B cell (primary cell): ENCODE measurements around the gene TKTL1. TPM values are rescaled to one million over a fixed set of nuclear protein-coding genes. Genes with fewer than 3 reads are reported as not detected.

Experiments used
- ATAC-seq: fragments of 200-7000 bp; cut with Tn5 transposase; one replicate; pipeline ENCODE4 v1.10.0; 2021; ENCODE audit warnings: low read depth, mild to moderate bottlenecking, moderate number of reproducible peaks, moderate library complexity
- CTCF ChIA-PET: fragments of 350-600 bp; sonication (Branson Sonifier 250); formaldehyde crosslinking; loops from one replicate; lab custom pipeline; 2021; ENCODE audit warnings: antibody characterized with exemption, inconsistent platforms; lab: Charles Lee
- POLR2A ChIA-PET: fragments of 350-600 bp; sonication (Branson Sonifier 250); formaldehyde crosslinking; loops from one replicate; lab custom pipeline; 2021; ENCODE audit warnings: antibody characterized with exemption; lab: Charles Lee
- DNase-seq: peaks from one replicate; pipeline ENCODE4 v3.0.0; 2013
- H2AFZ ChIP-seq: 2 replicates; pipeline ENCODE4 v1.6.1; 2012; ENCODE audit warnings: mild to moderate bottlenecking, low read depth, low read length; ENCODE audit not compliant: insufficient read depth, poor library complexity, severe bottlenecking
- H3K27ac ChIP-seq, 2 donors: 1 replicate in 1 of 2; 2 replicates in 1 of 2; pipeline ENCODE4 v1.5.1; 2012 to 2013; ENCODE audit warnings: low read length in 2 of 2, mild to moderate bottlenecking in 2 of 2, moderate library complexity in 1 of 2
- H3K27me3 ChIP-seq, 4 experiments: fragments of 200-600 bp in 1 of 4; sonication (generic) in 1 of 4; replicated peaks in 1 of 4; 1 replicate in 2 of 4; 2 replicates in 2 of 4; pipeline versions ENCODE4 v1.6.1 to v1.7.0; 2013 to 2016; ENCODE audit warnings: low read length in 3 of 4, mild to moderate bottlenecking in 2 of 4, mixed read lengths in 1 of 4, moderate library complexity in 1 of 4; ENCODE audit not compliant: insufficient read depth in 4 of 4, control insufficient read depth in 3 of 4; ENCODE audit errors: control extremely low read depth in 1 of 4
- H3K36me3 ChIP-seq, 2 experiments: replicated peaks in 1 of 2; 1 replicate in 1 of 2; 2 replicates in 1 of 2; pipeline versions ENCODE4 v1.6.1 to v1.7.1; 2013; ENCODE audit warnings: low read length in 1 of 2; ENCODE audit not compliant: insufficient read depth in 2 of 2, control insufficient read depth in 1 of 2; ENCODE audit errors: control extremely low read depth in 1 of 2, extremely low read depth in 1 of 2
- H3K4me1 ChIP-seq, 2 donors: fragments of 200-600 bp in 1 of 2; sonication (generic) in 1 of 2; 1 replicate in 1 of 2; 2 replicates in 1 of 2; pipeline versions ENCODE4 v1.5.1 to v1.6.1; 2013 to 2017; ENCODE audit warnings: low read length in 2 of 2; ENCODE audit not compliant: control insufficient read depth in 2 of 2, insufficient read depth in 2 of 2
- H3K4me2 ChIP-seq: replicated peaks from 2 replicates; pipeline ENCODE3; 2012; ENCODE audit warnings: mild to moderate bottlenecking, low read depth, low read length; ENCODE audit not compliant: poor library complexity, severe bottlenecking
- H3K4me3 ChIP-seq, 5 experiments: fragments of 200-600 bp in 1 of 5; sonication (generic) in 1 of 5; 1 replicate in 3 of 5; 2 replicates in 2 of 5; pipeline versions ENCODE4 v1.5.1 to v1.7.0; 2011 to 2016; ENCODE audit warnings: low read length in 4 of 5, mild to moderate bottlenecking in 4 of 5, low read depth in 2 of 5, control low read depth in 1 of 5, moderate library complexity in 1 of 5; ENCODE audit not compliant: insufficient read depth in 1 of 5; ENCODE audit errors: control extremely low read depth in 1 of 5, extremely low read depth in 1 of 5
- H3K79me2 ChIP-seq: fragments of 200-600 bp; sonication (generic); one replicate; pipeline ENCODE4 v1.6.0; 2016; ENCODE audit warnings: low read length; ENCODE audit not compliant: control insufficient read depth, insufficient read depth
- H3K9ac ChIP-seq: fragments of 200-600 bp; sonication (generic); 2 replicates; pipeline ENCODE4 v1.6.1; 2017; ENCODE audit warnings: mild to moderate bottlenecking, low read length, moderate library complexity
- H3K9me3 ChIP-seq, 3 donors: one replicate each; pipeline versions ENCODE4 v1.6.1 to v1.7.1; 2013; ENCODE audit warnings: low read length in 2 of 3; ENCODE audit not compliant: control insufficient read depth in 2 of 3, insufficient read depth in 1 of 3; ENCODE audit errors: control extremely low read depth in 1 of 3
- H4K20me1 ChIP-seq: 2 replicates; pipeline ENCODE4 v1.6.0; 2012; ENCODE audit warnings: mild to moderate bottlenecking, low read length; ENCODE audit not compliant: insufficient read depth, control insufficient read depth, poor library complexity, severe bottlenecking
- H3K27ac Mint-ChIP-seq: one replicate; pipeline ENCODE4 v1.8.0; 2021; ENCODE audit warnings: mixed read lengths
- H3K27me3 Mint-ChIP-seq: one replicate; pipeline ENCODE4 v1.8.0; 2021; ENCODE audit warnings: mixed read lengths
- H3K4me1 Mint-ChIP-seq: one replicate; pipeline ENCODE4 v1.8.0; 2021; ENCODE audit warnings: mixed read lengths
- H3K4me3 Mint-ChIP-seq: one replicate; pipeline ENCODE4 v1.8.0; 2021; ENCODE audit warnings: mixed read lengths
- H3K9me3 Mint-ChIP-seq: one replicate; pipeline ENCODE4 v1.8.0; 2022; ENCODE audit warnings: mixed read lengths; ENCODE audit not compliant: insufficient read depth
- CTCF ChIP-seq: fragments of 200-600 bp; IDR thresholded peaks from one replicate; pipeline ENCODE4 v1.8.0; 2022; ENCODE audit warnings: antibody characterized with exemption, mild to moderate bottlenecking
- EZH2 ChIP-seq: IDR thresholded peaks from 2 replicates; pipeline ENCODE4 v1.6.1; 2012; ENCODE audit warnings: borderline replicate concordance, low read depth, mild to moderate bottlenecking, moderate library complexity, low read length; ENCODE audit not compliant: insufficient read depth, poor library complexity, severe bottlenecking
- WGBS: methylation state at CpG from one replicate; pipeline ENCODE4 v1.1.5; 2013; ENCODE audit warnings: missing lambda C conversion rate; ENCODE audit not compliant: insufficient coverage; 5-methylcytosine and 5-hydroxymethylcytosine counted together
- intact Hi-C: fragments of 100-400 bp; cut with micrococcal nuclease; formaldehyde crosslinking; loops from one replicate; pipeline ENCODE4 v1.10.0; 2022
- polyA plus RNA-seq: library from polyadenylated mRNA; depleted of rRNA; stranded (reverse); fragments of >200 nt; gene quantifications from 2 replicates; pipeline ENCODE4 v1.2.3, GENCODE V29; 2012
- total RNA-seq, 2 donors: library from RNA; stranded (reverse); fragments of 120-200 nt in 1 of 2; gene quantifications; 1 replicate in 1 of 2; 2 replicates in 1 of 2; pipeline versions ENCODE4 v1.2.3 to v1.2.4, GENCODE V29; 2013 to 2022

TKTL1 gene
- total and polyA plus RNA-seq, 2 donors (not counting 1 experiment from before 2014, with no cell fraction given): 0.18 to 0.96 TPM

GRCh38 chrX:154322890-154323289 is 27.3 kb downstream of the TKTL1 start:
- ChIA-PET CTCF (interaction anchor here (1.5 kb wide), 1 partner anchor 14 kb away, joined by 4 read pairs; no protein-coding TSS in a partner anchor), POLR2A (no interaction called here)
- Mint-ChIP-seq H3K27ac (no peak overlapping the region), H3K9me3 (no peaks in the 10 kb centered on the region), H3K4me1 (peaks cover 53% of the 10 kb centered on the region), H3K27me3 (no peaks in the 10 kb centered on the region), H3K4me3 (no peak overlapping the region)
- Histone ChIP-seq H4K20me1 (no peaks in the 10 kb centered on the region), H3K27me3 (no peaks in the 10 kb centered on the region), H3K9ac (no peak overlapping the region), H3K4me3 (no peak overlapping the region), H2AFZ (no peak overlapping the region), H3K4me1 (peaks cover 23 to 37% of the 10 kb centered on the region in 2 donors), H3K4me2 (no peak overlapping the region), H3K27ac (no peak overlapping the region), H3K79me2 (no peaks in the 10 kb centered on the region), H3K36me3 (no peaks in the 10 kb centered on the region), H3K9me3 (no peaks in the 10 kb centered on the region)
- DNase-seq (peak; percentile 25), ATAC-seq (peak; percentile 28)
- intact Hi-C loops: no loop called here
- 90% methylated on average over 8 of the region's 10 CpGs for WGBS
- TF ChIP-seq EZH2 (no peak), CTCF (no peak)

- no peak for DNase-seq
- Histone ChIP-seq H3K79me2 (no peaks in the 10 kb centered on the region), H3K27ac (no peak overlapping the region), H3K36me3 (no peaks in the 10 kb centered on the region), H2AFZ (no peak overlapping the region), H3K4me3 (no peak overlapping the region), H4K20me1 (no peaks in the 10 kb centered on the region), H3K27me3 (no peaks in the 10 kb centered on the region), H3K9me3 (no peaks in the 10 kb centered on the region), H3K9ac (no peak overlapping the region), H3K4me1 (peaks cover 23 to 37% of the 10 kb centered on the region in 2 donors), H3K4me2 (no peak overlapping the region)
- Mint-ChIP-seq H3K4me1 (peaks cover 55% of the 10 kb centered on the region), H3K4me3 (no peak overlapping the region), H3K27ac (no peak overlapping the region), H3K27me3 (no peaks in the 10 kb centered on the region), H3K9me3 (no peaks in the 10 kb centered on the region)
- CTCF ChIA-PET: interaction anchor here (1.5 kb wide), 1 partner anchor 14 kb away, joined by 4 read pairs; no protein-coding TSS in a partner anchor
- no peak for TF ChIP-seq CTCF
- no peak for TF ChIP-seq EZH2
- ATAC-seq: no peak
- intact Hi-C loops: no loop called here
- 84% methylated on average over 6 of the region's 7 CpGs for WGBS
- POLR2A ChIA-PET: no interaction called here
Observed at GRCh38 chrX:154323537-154323936, 27.9 kb downstream of the TKTL1 start.
